GM08714 (cell line): ENCODE measurements around the gene SMIM13.

ENCODE experiments used
- H3K4me3 ChIP-seq: fragments of 200-500 bp; sonication (Bioruptor generic); 2 replicates; pipeline ENCODE4 v1.5.1; 2014; ENCODE audit warnings: mild to moderate bottlenecking, low read length, inconsistent platforms
- ZNF274 ChIP-seq: IDR thresholded peaks from 2 replicates; pipeline ENCODE4 v1.6.1; 2012; ENCODE audit warnings: mild to moderate bottlenecking, low read depth, low read length

SMIM13 gene

GRCh38 chr6:11121851-11122250 lies 28.2 kb downstream of the SMIM13 start:
- TF ChIP-seq ZNF274 = no peak
- H3K4me3 ChIP-seq = no peak overlapping the region

- H3K4me3 ChIP-seq = no peak overlapping the region
- no peak for TF ChIP-seq ZNF274
Observed at GRCh38 chr6:11122380-11122779, 28.7 kb downstream of the SMIM13 start.

- TF ChIP-seq ZNF274 = no peak
- no peak overlapping the region for H3K4me3 ChIP-seq
Observed at GRCh38 chr6:11123978-11124377, 30.3 kb downstream of the SMIM13 start.

GRCh38 chr6:11126876-11127275 lies 33.2 kb downstream of the SMIM13 start:
- no peak overlapping the region for H3K4me3 ChIP-seq
- no peak for TF ChIP-seq ZNF274

GRCh38 chr6:11128608-11129007 lies 35.0 kb downstream of the SMIM13 start:
- no peak overlapping the region for H3K4me3 ChIP-seq
- no peak for TF ChIP-seq ZNF274

GRCh38 chr6:11129908-11130565 lies 36.4 kb downstream of the SMIM13 start:
- TF ChIP-seq ZNF274 = no peak
- no peak overlapping the region for H3K4me3 ChIP-seq

- no peak overlapping the region for H3K4me3 ChIP-seq
- TF ChIP-seq ZNF274 = no peak
Observed at GRCh38 chr6:11130605-11131004, 37.0 kb downstream of the SMIM13 start.

GRCh38 chr6:11132194-11132888 lies 38.7 kb downstream of the SMIM13 start:
- no peak for TF ChIP-seq ZNF274
- no peak overlapping the region for H3K4me3 ChIP-seq

GRCh38 chr6:11133281-11133680 lies 39.6 kb downstream of the SMIM13 start:
- no peak overlapping the region for H3K4me3 ChIP-seq
- no peak for TF ChIP-seq ZNF274

GRCh38 chr6:11136809-11137208 lies 43.2 kb downstream of the SMIM13 start:
- no peak overlapping the region for H3K4me3 ChIP-seq
- TF ChIP-seq ZNF274 = no peak

- H3K4me3 ChIP-seq = no peak overlapping the region
- TF ChIP-seq ZNF274 = no peak
Observed at GRCh38 chr6:11139051-11139960, 45.7 kb downstream of the SMIM13 start.

GRCh38 chr6:11140056-11140455 lies 46.4 kb downstream of the SMIM13 start:
- TF ChIP-seq ZNF274 = no peak

GRCh38 chr6:11141295-11141694 lies 47.7 kb downstream of the SMIM13 start:
- H3K4me3 ChIP-seq = no peak overlapping the region
- TF ChIP-seq ZNF274 = no peak

More at GRCh38 chr6:11140056-11140455, 46.4 kb downstream of the SMIM13 start:
- H3K4me3 ChIP-seq = no peak overlapping the region

GRCh38 chr6:11142296-11143027 lies 48.8 kb downstream of the SMIM13 start:
- no peak overlapping the region for H3K4me3 ChIP-seq
- TF ChIP-seq ZNF274 = no peak
